Lung (tissue), 12 donors: Measurements from ENCODE around the gene GRIP1. TPM values are rescaled to one million over a fixed set of nuclear protein-coding genes. Genes with fewer than 3 reads are reported as not detected.

ENCODE experiments used
- ATAC-seq: fragments of 200-7000 bp; cut with Tn5 transposase; one replicate; pipeline ENCODE4 v1.9.1; 2020; ENCODE audit warnings: moderate number of reproducible peaks; ENCODE audit not compliant: insufficient read depth, low FRiP score
- DNase-seq, 3 donors: peaks; one replicate each; pipeline ENCODE4 v3.0.0-alpha.2; 2013 to 2017
- H3K27ac ChIP-seq, 2 donors: one replicate each; pipeline ENCODE4 v1.5.1; 2013; ENCODE audit warnings: mild to moderate bottlenecking in 2 of 2, moderate library complexity in 2 of 2, control low read depth in 1 of 2, inconsistent platforms in 1 of 2, low read depth in 1 of 2, low read length in 1 of 2
- H3K27me3 ChIP-seq, 3 donors: one replicate each; pipeline ENCODE4 v1.5.1; 2013; ENCODE audit warnings: low read length in 2 of 3; ENCODE audit not compliant: control insufficient read depth in 3 of 3, insufficient read depth in 3 of 3
- H3K36me3 ChIP-seq, 4 donors: one replicate each; pipeline ENCODE4 v1.5.1; 2013; ENCODE audit warnings: low read length in 4 of 4, mild to moderate bottlenecking in 1 of 4, moderate library complexity in 1 of 4; ENCODE audit not compliant: control insufficient read depth in 4 of 4, insufficient read depth in 4 of 4
- H3K4me1 ChIP-seq, 5 donors: one replicate each; pipeline ENCODE4 v1.5.1; 2013; ENCODE audit warnings: low read length in 5 of 5, mild to moderate bottlenecking in 2 of 5, moderate library complexity in 1 of 5; ENCODE audit not compliant: control insufficient read depth in 5 of 5, insufficient read depth in 5 of 5
- H3K4me3 ChIP-seq: one replicate; pipeline ENCODE4 v1.5.1; 2013; ENCODE audit warnings: mild to moderate bottlenecking, control low read depth, moderate library complexity
- H3K9ac ChIP-seq, 2 donors: one replicate each; pipeline ENCODE4 v1.5.1; 2013; ENCODE audit warnings: low read length in 2 of 2, control low read depth in 1 of 2; ENCODE audit not compliant: insufficient read depth in 1 of 2
- H3K9me3 ChIP-seq, 4 donors: one replicate each; pipeline ENCODE4 v1.5.1; 2013; ENCODE audit warnings: low read length in 3 of 4, mild to moderate bottlenecking in 1 of 4, moderate library complexity in 1 of 4; ENCODE audit not compliant: control insufficient read depth in 4 of 4, insufficient read depth in 3 of 4
- WGBS, 2 donors: extraction: QIAGEN DNeasy Blood & Tissue Kit; methylation state at CpG; one replicate each; pipeline ENCODE4 v1.1.7; 2013; 5-methylcytosine and 5-hydroxymethylcytosine counted together
- polyA plus RNA-seq, 2 donors: library from polyadenylated mRNA; stranded (reverse); fragments of 200-250 nt; gene quantifications; one replicate each; pipeline ENCODE4 v1.2.1, GENCODE V29; 2013
- total RNA-seq, 2 donors: library from RNA; depleted of rRNA in 1 of 2; stranded (reverse); fragments of >200 nt in 1 of 2; gene quantifications; one replicate each; pipeline ENCODE4 v1.2.1, GENCODE V29; 2014 to 2021
- TF ChIP-seq, protein P1 (sequence below): IDR thresholded peaks from 2 replicates; pipeline ENCODE4 v1.5.1; 2012; ENCODE audit warnings: mild to moderate bottlenecking; ENCODE audit errors: control extremely low read depth, extremely low read depth
- donor health status: control.
- donor health status: control.
- donor health status: Bipolar disorder and iron deficiency.
- donor health status: healthy.
- donor health status: DM: yes; HTN: yes; CAD: no.

GRIP1 gene
- total and polyA plus RNA-seq, 4 donors, result 0.20 to 3.6 (median 0.83) TPM

DNA sequence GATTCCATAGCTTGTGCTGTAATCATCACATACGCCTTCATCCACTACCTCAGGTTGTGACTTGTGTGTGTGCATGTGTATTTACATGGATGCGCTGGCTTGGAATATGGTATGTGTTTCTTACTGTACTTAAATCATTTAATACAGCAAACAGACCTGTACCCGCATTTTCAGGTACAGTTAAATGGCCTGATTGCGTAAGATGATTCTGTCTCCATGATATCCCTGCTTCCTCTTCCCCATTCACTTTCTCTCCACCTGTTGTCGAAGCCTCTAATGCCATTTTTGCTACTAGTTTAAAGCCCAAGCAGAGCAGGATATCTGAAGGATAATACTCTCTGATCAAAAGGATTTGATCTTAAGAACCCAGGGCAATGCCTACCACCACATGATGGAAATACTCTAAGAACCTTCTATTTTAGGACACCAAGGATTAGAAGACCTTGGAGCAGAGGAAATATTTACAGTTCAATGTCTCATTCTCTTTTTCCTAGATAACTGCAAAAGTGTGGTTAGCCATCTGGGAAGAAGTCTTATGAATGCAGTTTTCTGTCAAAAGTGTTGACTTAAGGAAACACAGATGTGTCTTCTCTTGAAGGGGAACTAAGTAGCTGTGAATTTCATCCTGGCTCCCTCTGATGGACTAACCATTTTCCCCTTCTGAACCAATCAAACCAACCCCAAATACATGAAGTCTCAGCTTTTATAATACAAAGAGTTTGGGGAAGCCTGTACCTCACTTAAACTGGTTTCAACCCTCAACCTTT lies 297.9 kb downstream of the GRIP1 start:
- no peak for ATAC-seq

DNA sequence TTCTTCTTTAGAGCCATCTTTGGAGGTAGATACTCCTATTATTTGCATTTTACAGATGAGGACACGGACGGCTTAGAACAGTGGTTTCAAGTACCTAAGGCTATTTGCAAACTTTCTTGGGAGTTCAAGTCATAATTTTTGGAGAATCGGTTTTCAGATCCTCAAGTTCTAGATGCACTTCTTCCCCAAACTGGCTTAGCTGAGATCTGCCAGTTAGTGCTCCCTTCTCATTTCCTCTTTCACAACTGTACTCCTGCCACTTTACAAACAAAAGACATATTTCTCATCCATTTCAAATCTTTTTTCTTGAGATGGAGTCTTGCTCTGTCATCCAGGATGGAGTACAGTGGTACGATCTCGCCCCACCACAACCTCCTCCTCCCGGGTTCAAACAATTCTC lies 299.3 kb downstream of the GRIP1 start:
- Histone ChIP-seq H3K9ac (no peak overlapping the region), H3K27ac (no peak overlapping the region), H3K36me3 (no peaks in the 10 kb centered on the region), H3K27me3 (no peaks in the 10 kb centered on the region), H3K9me3 (no peaks in the 10 kb centered on the region), H3K4me3 (no peak overlapping the region), H3K4me1 (no peaks in the 10 kb centered on the region)
- TF ChIP-seq, protein P1, sequence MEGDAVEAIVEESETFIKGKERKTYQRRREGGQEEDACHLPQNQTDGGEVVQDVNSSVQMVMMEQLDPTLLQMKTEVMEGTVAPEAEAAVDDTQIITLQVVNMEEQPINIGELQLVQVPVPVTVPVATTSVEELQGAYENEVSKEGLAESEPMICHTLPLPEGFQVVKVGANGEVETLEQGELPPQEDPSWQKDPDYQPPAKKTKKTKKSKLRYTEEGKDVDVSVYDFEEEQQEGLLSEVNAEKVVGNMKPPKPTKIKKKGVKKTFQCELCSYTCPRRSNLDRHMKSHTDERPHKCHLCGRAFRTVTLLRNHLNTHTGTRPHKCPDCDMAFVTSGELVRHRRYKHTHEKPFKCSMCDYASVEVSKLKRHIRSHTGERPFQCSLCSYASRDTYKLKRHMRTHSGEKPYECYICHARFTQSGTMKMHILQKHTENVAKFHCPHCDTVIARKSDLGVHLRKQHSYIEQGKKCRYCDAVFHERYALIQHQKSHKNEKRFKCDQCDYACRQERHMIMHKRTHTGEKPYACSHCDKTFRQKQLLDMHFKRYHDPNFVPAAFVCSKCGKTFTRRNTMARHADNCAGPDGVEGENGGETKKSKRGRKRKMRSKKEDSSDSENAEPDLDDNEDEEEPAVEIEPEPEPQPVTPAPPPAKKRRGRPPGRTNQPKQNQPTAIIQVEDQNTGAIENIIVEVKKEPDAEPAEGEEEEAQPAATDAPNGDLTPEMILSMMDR, result no peak
- WGBS, 2 donors, result 60 to 73% methylated on average over 6 of the region's 6 CpGs
- ATAC-seq, result no peak
- DNase-seq, result no peak

More for the DNA sequence above, 297.9 kb downstream of the GRIP1 start:
- H3K9me3 ChIP-seq, result no peaks in the 10 kb centered on the region
- H3K4me1 ChIP-seq, result no peaks in the 10 kb centered on the region
- WGBS, 2 donors, result 83 to 86% methylated on average over 5 of the region's 5 CpGs
- TF ChIP-seq, protein P1, result no peak
- no peaks in the 10 kb centered on the region for H3K27me3 ChIP-seq
- no peak overlapping the region for H3K9ac ChIP-seq
- H3K4me3 ChIP-seq, result no peak overlapping the region
- peak in 1 of 3 donors; percentile 20 for DNase-seq
- no peaks in the 10 kb centered on the region for H3K36me3 ChIP-seq
- H3K27ac ChIP-seq, result no peak overlapping the region

DNA sequence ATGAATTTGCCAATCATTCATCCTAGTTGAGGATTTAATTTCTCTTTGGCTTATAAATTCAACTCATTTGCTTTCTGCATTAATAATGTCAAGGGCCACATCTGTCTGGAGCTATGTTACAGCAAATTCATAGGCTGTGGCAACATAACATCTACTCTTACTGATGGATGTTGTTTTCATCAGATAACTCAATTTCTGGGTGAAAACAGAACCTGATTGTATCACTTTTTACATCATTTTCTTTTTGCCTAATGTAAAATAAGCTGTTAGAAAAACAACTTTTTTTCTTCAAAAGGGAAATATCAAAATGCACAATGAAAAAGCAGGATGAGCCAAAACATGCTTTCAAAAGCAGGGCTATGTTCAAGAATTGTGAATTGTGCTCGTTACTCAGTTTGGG lies 303.3 kb downstream of the GRIP1 start:
- DNase-seq (no peak), ATAC-seq (no peak)
- no peak overlapping the region for H3K4me3 ChIP-seq
- no peak overlapping the region for H3K9ac ChIP-seq
- H3K27me3 ChIP-seq, result no peaks in the 10 kb centered on the region
- TF ChIP-seq, protein P1, result no peak
- H3K9me3 ChIP-seq, result no peaks in the 10 kb centered on the region
- H3K4me1 ChIP-seq, result no peaks in the 10 kb centered on the region
- 88 to 98% methylated on average over 1 of the region's 1 CpG for WGBS, 2 donors
- no peak overlapping the region for H3K27ac ChIP-seq
- H3K36me3 ChIP-seq, result no peaks in the 10 kb centered on the region
